OCI-M2 (cell line): ENCODE measurements around the gene BCAR1.
"Not testable (repeated sequence)": the region's sequence is repeated elsewhere in the genome, so short reads cannot be mapped to it uniquely, and the experiment has no call there.

Source experiments
- DNase-seq: peaks from one replicate; lab custom pipeline; 2025; ENCODE audit not compliant: unreplicated experiment; lab: John Stamatoyannopoulos, UW

BCAR1 gene

DNA sequence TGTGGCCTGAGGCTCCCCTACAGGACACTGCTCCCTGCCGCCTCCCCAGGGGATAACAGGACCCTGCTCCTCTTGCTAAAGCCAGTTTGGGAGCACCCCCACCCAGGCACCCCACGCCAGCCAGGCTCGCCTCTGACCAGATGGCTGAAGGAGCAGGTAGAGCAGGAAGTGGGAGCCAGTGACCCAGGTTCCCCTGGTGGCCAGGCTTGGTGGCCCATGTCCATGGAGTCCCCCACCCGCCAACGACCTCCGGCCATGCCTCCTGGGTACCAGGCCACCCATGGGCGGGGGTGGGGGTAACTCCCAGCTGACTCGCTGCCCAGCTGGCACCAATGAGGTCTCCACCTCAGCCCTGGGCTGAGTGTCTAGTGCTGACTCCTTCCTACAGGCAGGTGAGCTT lies 10.0 kb downstream of the BCAR1 start:
- DNase-seq, result no peak

DNA sequence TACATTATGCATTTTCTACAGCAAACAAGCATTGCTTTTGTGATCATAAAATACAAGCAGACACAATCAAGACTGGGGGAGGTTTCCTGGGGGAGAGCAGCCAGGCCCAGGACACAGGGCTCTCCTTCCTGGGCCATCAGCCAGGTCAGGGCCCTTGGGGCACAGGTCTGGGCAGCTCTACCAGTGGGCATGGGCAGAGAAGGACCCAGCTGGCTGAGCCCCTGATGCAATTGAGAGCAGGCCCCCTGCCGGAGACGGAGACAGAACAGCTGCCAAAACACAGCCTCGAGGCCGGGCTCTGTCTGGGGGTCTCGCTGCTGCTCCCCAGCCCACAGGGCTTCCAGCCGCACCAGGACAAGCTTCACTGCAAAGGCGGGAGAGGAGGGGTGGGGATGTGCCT lies 10.8 kb downstream of the BCAR1 start:
- not testable (repeated sequence) for DNase-seq

DNA sequence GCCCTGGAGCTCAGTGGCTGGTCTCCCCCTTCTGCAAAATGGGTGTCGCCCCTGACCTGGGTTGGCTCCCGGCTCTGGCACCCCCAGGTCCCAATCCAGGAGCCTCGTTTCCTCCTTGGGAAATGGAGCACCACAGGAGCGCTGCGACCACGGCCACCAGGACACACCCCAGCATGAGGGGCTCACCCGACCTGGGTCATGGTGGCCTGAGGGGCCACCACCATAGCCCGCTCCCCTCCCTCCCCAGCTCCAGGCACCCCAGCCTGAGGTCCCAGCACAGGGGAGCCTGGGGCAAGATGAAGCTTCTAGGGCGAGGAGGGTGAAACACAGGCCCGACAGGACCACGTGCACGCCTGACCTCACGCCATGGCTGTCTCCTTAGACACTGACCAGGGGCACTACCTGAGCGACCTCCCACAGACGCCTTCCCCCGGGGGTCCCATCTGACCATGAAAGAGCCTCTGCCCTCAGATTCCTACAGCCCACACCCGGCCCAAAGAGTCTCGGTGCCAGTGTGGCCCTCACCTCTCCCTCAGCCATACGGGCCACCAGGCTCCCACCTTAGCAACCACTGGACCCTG lies 11.8 kb downstream of the BCAR1 start:
- DNase-seq, result no peak

DNA sequence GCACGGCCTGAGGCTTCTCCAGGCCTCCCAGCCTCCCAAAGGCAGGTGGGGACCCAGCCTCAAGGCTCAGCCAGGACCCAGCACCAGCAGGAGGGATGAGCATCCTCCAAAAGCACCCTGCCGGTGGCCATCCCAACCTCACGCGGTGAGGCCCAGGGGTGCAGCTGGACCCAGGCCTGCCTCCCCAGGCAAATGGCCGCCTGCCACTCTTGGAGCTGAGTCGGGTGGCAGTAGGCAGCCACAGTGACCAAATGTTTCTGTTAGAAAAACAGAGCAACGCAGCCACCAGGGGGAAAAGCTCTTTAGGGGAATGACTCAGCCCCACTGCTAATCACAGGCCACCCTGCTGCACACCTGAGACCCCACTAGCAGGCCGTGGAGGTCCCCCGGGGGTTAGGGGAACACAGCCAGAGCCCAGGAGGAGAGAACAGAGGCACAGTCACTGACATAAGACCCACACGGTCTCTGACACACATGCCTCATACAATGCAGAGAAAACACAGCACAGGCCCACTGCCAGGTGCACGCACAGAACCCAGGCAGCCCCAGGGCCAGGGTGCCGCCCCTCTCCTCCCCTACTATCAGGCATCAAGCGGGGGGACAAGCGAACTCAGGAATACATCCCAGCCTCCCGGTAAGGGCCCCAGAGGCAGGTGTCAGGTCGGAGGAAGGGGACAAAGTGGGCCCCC lies 12.4 kb downstream of the BCAR1 start:
- DNase-seq, result no peak

DNA sequence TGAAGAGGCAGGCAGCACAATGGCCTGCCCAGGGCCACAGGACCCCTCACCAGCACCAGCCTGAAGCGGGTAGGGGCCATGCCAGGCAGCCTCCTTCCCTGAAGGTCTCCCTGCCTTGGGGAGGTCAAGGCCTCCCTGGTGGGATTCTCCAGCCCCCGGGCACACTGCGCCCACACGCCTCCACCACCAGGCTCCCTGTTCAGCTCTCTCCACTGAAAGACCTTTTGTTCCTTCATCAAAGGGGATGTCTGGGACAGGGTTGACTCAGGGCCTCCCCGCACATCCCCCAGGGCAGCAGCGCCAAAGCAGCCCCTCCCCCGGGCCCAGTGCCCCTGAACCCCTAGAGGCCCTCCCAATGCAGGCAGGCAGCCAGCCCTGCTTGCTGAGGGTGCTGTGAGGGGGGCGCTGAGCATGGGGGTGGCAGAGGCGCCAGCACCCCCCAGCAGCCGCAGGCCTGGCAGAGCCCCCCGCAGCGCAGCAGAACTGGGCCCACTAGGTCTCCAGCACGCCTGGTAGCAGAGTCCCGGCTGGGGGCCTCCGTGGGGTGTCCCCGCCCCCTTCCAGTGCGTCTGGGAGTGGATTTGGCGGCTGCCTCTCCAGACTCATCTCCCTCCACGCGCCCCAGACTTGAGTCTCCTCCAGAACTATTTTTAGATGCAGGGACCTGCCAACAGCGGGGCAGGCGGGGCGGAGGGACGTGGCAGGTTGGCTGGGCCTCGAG lies 13.1 kb downstream of the BCAR1 start:
- DNase-seq, result no peak

DNA sequence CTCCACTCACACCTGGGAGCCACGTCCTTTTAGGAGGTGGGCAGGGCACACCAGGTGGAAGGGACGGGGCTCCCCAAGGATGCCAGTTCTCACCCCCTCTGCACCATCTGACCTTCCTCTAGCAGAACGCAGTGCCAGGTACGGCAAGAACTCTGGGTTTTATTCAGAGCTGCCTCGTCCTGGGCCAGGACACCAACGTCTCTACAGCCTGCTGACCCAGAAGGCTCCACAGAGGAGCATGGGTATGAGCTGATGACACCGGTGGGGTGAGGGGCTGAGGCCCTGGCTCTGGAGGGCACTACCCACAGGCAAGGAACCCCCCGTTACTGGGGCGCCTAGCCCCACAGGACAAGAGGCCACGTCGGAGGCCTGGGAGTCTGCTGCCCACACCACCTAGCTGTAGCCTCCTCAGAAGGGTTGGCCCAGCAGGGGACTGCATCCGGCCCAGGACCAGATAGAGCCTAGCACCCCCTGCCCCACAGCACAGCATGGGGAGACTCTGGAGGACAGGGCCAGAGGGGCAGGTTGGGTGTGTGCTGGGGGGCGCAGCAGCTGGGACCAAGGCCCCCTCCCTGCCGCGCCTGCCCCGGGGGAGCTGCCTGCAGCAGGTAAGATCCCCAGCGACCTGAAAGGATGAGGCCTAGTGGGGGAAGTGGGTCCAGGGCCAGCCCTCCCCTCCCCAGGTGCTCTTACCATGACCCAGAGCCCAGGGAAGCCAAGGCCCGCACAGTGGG lies 13.9 kb downstream of the BCAR1 start:
- no peak for DNase-seq

DNA sequence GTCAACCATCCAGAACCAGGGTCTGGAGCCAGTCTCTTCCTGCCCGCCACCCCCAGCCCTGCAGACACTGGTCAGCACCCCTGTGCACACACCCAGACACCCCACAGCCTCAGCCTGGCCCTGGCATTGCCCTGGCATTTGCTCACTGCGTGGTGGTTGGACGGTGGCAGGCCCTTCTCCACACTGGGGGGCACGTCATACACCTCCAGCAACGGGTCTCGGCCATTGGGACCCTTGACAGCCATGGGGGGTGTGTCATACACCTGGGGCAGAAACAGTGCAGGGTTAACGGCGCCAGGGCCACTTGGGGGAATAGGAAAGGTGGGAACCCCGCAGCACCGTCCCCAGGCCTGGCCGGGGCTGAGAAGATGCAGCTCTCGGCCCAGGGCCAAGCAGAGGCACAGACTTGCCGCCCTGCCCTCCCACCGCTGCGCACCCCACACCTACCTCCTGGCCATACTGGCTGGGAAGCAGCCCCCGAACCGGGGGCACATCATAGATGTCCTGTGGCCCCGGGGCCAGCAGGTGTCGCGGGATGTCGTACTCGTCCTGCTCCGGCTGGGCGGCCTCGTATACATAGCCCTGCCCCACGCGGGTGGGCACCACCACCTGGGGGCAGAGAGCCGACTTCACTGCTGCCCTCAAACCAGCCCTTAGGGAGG lies 14.6 kb downstream of the BCAR1 start:
- DNase-seq, result no peak

DNA sequence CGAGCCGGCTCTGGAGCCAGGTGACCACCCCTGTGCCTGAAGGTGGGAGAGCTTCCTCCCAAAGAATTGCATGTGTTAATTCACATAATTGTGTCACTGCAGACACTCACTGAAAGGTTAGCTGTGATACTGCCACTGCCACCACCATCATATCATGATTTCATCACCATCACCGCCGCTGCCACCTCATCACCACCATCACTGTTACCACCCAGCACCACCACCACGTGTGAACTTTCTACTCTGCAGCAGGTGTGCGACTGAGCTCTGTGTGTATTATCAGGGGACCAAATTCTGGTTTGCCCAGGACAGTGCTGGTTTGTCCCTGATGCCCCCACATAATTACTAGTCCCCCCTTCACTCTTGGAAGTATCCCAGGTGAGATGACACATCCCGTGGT lies 15.2 kb downstream of the BCAR1 start:
- no peak for DNase-seq

DNA sequence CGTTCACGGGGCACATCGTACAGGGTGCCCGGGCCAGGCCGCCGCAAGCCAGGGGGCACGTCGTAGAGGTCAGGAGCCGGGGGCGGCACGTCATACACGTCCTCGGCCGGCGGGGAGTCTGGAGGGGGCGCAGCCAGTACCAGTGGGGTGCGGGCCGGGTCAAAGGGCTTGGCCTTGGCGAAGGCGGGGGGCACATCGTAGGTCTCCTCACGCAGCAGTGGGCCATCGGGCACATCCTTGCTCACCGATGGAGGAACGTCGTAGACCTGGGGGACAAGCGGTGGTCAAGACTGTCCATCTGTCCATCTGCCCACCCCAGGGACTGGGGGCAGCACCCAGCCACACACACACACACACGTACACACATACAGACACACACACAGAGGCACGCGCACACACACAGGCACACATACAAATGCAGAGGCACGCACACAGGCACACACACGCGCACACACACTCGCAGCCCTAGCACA lies 15.7 kb downstream of the BCAR1 start:
- no peak for DNase-seq

DNA sequence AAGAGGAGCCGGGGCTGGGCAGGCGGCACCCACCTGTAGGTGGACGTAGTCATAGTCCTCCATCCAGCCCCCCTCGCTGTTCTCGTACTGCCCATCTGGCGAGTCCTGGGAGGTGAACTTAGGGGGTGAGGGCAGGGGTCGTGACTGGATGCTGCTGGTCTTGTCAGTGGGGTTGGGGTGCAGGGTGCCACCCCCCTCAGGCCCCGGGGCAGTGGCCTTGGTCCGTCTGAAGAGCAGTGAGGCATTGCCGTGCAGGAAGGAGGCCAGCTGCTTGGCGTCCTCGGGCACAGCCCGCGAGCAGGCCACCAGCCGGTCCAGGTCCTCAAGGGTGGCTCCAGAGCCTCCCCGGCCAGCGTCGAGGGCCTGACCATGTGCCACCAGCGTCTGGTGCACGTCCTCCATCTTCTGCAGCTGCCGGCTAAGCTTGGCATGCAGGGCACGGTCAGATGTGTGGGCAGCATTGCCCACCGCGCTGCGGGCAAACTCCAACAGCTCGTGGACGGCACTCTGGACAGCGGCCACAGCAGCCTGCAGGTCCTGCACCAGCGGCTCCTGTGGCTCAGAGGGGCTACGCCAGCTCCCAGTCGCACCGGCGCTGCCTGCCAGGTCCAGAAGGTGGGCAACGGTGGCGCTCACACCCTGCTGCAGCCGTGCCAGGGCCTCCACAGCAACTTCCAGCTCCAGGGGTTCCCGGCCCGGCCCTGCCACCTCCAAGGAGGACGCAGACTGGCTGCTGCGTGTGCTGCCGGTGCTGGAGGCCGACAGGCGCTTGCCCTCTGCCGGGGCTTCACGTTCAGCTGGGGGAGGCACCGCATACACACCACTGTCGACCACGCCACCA lies 16.3 kb downstream of the BCAR1 start:
- DNase-seq, result no peak

DNA sequence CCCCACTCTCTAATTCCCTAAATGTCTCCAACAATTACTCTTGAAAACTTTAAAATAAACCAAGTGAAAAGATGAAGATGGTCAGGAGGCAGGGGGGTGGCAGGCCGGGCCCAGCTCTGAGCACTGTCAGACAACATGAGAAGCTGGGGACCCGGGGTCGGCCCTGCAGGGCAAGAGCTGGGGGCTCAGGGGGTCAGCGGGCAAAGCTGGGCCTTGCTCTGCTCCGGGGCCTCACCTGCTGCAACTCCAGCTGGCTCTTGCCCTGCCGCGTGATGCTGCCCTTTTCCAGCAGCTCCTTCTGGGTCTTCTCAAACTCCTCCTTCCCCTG lies 17.8 kb downstream of the BCAR1 start:
- DNase-seq, result no peak

DNA sequence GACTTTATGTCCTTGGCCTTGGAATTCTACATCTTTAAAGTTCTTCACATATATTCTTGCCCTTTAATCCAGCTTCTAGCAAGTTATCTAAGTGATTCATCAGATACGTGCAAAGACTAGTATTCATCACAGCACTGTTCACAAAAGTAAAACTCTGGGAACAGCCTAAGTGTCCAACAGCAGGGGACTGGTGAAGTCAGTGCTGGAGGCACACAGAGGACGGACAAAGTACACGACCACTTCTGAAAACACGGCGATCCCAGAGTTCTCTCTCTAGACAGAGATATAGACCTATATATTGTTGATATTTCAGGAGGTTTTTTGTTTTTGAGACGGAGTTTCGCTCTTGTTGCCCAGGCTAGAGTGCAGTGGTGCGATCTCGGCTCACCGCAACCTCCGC lies 19.9 kb downstream of the BCAR1 start:
- DNase-seq, result no peak

DNA sequence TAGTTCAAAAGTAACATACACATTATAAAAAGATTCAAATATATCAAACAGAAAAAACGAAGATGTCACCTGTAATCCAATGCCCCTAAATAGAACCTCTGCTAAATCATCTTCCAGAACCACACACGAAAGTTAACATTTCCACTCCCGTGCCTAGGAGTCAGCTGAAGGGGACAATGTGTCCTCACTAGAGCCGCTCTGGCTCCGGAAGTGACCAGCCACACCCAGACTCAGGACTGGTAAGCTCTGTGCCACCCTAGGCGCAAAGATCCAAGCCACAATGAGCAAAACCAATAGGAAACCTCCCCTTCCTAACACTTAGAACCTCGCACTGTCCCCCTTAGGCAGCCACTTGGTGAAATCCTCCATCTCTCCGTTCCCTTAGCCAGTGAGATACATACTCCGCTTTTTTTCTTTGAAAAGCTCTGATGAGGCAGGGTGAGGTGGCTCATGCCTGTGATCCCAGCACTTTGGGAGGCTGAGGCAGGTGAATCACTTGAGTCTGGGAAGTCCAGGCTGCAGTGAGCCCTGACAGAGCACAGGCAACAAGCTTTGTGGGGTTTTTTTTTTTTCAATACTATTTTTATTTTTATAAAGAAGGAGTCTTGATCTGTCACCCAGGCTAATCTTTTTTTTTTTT lies 20.8 kb downstream of the BCAR1 start:
- no peak for DNase-seq

DNA sequence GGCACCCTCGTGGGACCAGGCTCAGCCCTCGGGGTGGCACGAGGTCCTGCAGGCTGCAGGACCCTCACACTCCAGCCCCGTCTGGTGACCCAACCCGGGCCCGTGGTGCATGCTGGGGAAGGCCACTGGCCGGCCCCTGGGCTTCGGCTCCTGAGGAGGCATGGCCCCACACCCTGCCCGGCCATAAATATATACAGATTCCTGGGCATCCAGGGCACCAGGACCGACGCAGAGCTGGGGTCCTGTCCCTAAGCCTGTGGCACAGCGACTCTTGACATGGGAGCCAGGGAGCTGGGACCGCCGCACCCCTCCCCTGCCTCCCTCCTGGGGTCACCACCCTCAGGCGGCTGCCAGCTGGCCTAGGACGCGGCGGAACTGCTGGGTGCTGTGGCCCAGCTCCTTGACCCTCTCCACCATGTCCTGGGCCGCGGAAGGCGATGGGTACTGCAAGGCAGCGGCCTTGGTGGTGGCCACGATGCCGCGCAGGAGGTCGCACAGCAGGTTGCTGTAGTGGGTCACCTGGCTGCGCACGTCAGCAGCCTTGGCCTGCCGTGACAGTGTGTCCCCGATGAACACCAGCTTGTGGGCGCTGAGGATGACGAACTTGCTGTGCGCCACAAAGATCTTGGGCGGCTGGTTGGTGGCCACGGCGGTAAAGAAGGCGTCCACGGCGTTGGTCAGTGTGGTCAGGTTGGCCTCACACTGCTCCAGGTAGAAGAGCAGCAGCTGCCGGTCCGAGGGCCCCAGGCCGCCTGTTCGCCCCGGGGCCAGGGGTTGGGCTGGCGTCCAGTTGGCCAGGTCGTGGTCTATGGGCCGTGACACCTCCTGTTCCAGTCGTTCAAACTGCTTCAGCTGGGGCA lies 22.0 kb downstream of the BCAR1 start:
- no peak for DNase-seq

DNA sequence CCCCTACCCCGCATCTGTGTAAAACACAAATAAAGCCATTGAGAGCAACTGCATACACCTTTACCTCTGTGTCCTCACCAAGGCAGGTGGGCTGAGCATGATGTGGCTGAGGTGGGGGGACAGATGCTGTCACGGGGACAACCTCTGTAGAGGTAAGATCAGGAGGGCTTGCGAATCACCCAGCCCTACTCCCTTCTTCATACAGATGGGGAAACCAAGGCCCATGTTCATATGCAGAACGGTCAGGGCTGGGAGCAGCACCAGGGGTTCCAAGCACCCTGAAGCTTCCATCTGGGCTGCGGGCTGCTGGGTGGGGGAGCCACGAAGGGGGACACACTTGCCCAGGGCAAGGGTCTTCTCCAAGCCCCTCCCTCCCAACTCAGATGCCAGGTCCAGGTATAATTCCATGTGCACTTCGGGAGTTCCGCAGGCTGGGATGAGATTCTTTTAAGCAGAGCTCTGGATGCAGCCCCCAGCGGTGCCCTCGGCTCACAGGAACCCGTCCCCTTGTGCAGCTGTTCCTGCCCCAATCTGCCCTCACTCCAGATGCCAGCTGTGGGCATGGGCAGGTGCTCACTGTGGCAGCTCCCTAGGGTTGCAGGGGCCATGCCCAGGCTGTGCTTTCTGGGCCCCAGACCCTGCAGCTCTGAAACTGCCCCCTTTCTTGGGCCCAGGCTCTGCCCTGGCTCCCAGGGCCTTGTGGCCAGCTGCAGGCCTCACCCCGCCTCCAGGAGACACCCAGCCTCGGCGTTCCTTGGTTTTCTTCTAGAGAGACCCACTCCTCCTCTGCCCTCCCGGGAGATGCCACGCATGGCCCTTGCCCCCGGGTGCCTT lies 23.1 kb downstream of the BCAR1 start:
- DNase-seq, result no peak

DNA sequence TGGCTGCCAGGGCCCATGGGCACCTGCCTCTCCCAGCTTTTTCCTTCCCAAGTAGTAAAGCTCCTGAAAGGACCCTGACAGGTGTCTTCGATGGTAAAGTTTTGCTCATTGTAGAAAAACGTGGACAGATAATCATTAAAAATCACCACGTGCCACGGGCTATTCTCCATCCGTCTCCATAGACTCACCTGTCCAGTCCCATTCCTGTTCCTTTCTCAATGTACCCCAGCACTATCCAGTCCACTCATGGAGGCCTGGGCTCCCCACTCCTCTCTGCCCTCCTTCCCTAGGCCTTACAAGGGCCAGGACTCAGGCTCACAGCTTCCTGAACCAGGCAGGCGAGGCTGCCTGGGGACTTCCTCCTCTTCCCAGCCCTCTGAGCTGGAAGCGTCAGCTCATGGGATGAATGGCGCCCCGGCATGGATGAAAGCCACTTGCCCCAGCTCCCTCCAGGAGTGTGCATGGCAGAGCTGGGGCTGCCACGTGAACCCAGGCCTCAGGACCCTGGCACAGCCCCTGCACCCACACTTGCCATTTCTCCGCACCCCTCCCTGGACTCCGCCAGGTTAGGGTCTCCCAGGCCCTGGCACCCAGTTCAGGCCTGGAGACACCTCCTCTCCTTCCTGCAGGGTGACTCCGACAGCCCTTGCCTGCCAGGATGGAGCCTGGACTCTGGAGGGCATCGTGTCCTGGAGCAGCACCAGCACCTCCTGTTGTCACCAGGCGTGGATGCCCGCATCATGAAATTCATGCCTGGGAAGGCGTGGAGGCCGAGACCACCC lies 23.9 kb downstream of the BCAR1 start:
- no peak for DNase-seq
